Erythroblast (primary cell): ENCODE results near the gene HMGCS1.

Experiments
- GATA1 ChIP-seq: IDR thresholded peaks from 2 replicates; pipeline ENCODE4 v1.6.1; 2011; ENCODE audit warnings: low read depth, mild to moderate bottlenecking, control low read depth, low read length, moderate library complexity
- POLR2A ChIP-seq: IDR thresholded peaks from 2 replicates; pipeline ENCODE4 v1.6.1; 2011; ENCODE audit warnings: mild to moderate bottlenecking, low read length

GRCh38 chr5:43243270-43243669, 69.9 kb downstream of the HMGCS1 start:
- TF ChIP-seq POLR2A (no peak), GATA1 (no peak)
